Bronchial epithelial cell (primary cell): ENCODE data around the gene RNF26. TPM values are rescaled to one million over a fixed set of nuclear protein-coding genes. Genes with fewer than 3 reads are reported as not detected.
A peak's percentile ranks its signal among the peaks of the same experiment; 100 is the strongest.

ENCODE experiments used
- DNase-seq: peaks from one replicate; pipeline ENCODE4 v3.0.0-alpha.2; 2010; ENCODE audit warnings: low read depth
- FAIRE-seq: peaks from 2 replicates; lab custom pipeline; 2011; peaks lifted over from hg19 to GRCh38; lab: Jason Lieb, UNC
- H3K27me3 ChIP-seq: 2 replicates; pipeline ENCODE4 v1.5.1; 2011; ENCODE audit warnings: low read length; ENCODE audit not compliant: control insufficient read depth, insufficient read depth
- H3K36me3 ChIP-seq: 2 replicates; pipeline ENCODE4 v1.5.1; 2011; ENCODE audit warnings: low read length; ENCODE audit not compliant: control insufficient read depth, insufficient read depth
- H3K4me3 ChIP-seq: 2 replicates; pipeline ENCODE4 v1.5.1; 2011; ENCODE audit warnings: mild to moderate bottlenecking, low read depth, low read length, control low read depth
- total RNA-seq: library from RNA; depleted of rRNA; stranded (reverse); fragments of >200 nt; gene quantifications from 2 replicates; pipeline ENCODE4 v1.2.1, GENCODE V29; 2014
- TF ChIP-seq, protein P1 (sequence below): IDR thresholded peaks from 2 replicates; pipeline ENCODE4 v1.5.1; 2011; ENCODE audit warnings: mild to moderate bottlenecking, moderate library complexity, low read length, control low read depth, inconsistent platforms; ENCODE audit not compliant: insufficient read depth, severe bottlenecking

Gene RNF26
- total RNA-seq, 1 donor from 2014 or later, result 2.4 TPM

- H3K27me3 ChIP-seq, result no peaks in the 10 kb centered on the region
- no peak overlapping the region for H3K4me3 ChIP-seq
- FAIRE-seq (no peak), DNase-seq (no peak)
- no peaks in the 10 kb centered on the region for H3K36me3 ChIP-seq
- TF ChIP-seq, protein P1, sequence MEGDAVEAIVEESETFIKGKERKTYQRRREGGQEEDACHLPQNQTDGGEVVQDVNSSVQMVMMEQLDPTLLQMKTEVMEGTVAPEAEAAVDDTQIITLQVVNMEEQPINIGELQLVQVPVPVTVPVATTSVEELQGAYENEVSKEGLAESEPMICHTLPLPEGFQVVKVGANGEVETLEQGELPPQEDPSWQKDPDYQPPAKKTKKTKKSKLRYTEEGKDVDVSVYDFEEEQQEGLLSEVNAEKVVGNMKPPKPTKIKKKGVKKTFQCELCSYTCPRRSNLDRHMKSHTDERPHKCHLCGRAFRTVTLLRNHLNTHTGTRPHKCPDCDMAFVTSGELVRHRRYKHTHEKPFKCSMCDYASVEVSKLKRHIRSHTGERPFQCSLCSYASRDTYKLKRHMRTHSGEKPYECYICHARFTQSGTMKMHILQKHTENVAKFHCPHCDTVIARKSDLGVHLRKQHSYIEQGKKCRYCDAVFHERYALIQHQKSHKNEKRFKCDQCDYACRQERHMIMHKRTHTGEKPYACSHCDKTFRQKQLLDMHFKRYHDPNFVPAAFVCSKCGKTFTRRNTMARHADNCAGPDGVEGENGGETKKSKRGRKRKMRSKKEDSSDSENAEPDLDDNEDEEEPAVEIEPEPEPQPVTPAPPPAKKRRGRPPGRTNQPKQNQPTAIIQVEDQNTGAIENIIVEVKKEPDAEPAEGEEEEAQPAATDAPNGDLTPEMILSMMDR, result no peak
Measured at GRCh38 chr11:119324189-119324588, 10.1 kb upstream of the RNF26 start.

DNA sequence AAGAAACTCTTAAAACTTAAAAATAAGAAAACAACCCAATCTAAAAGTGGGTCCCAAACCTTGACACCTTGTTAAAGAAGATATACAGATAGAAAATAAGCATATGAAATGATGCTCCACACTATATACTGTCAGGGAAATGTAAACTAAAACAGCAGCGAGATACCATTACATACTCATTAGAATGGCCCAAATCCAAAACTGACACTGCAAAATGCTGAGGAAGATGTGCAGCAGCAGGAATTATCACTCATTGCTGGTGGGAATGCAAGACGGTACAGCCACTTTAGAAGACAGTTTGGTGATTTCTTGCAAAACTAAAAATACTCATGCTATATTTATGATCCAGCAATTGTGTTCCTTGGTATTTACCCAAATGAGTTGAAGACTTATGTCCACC lies 5.0 kb upstream of the RNF26 start:
- H3K27me3 ChIP-seq, result no peaks in the 10 kb centered on the region
- no peak overlapping the region for H3K4me3 ChIP-seq
- TF ChIP-seq, protein P1, result no peak
- no peak for DNase-seq
- no peak for FAIRE-seq
- no peaks in the 10 kb centered on the region for H3K36me3 ChIP-seq

- FAIRE-seq, result no peak
Measured at GRCh38 chr11:119330237-119330636, 4.1 kb upstream of the RNF26 start.

DNA sequence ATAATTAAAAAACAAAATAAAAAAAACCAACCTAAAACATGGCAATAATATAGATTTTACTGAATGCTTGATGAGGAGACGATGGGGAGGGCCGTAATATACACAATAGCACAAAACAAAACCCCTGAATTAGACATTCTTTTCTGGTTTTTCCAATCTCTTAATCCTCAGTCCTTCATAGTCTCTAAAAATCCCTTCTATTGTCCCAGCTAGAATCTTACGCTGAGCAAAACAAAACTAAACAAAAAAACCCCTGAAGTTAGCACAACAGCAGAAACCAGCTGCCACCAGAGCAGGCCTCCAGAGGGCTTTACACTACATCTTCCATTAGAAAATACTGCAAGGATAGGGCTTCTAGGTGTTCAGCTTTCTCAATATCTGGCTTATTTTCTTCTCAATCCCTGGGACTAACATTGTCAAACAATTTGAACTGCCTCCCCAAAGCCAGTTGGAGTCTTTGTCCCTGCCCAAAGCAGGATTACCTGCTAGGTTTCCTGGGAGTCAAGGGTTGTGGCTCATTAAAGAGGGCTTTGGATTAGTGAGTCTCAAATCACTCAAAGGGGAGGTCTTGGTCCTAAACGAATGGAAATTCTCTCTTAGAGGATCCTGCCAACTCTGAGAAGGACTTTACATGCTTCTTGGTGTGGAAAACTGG lies 2.1 kb upstream of the RNF26 start:
- TF ChIP-seq, protein P1, result no peak
- FAIRE-seq (no peak), DNase-seq (no peak)
- no peak overlapping the region for H3K4me3 ChIP-seq
- no peaks in the 10 kb centered on the region for H3K27me3 ChIP-seq
- peaks cover 5% of the 10 kb centered on the region for H3K36me3 ChIP-seq

More at GRCh38 chr11:119330237-119330636, 4.1 kb upstream of the RNF26 start:
- TF ChIP-seq, protein P1, result no peak
- H3K36me3 ChIP-seq, result no peaks in the 10 kb centered on the region
- no peak for DNase-seq
- no peaks in the 10 kb centered on the region for H3K27me3 ChIP-seq
- H3K4me3 ChIP-seq, result no peak overlapping the region

- Histone ChIP-seq H3K27me3 (peaks cover 4% of the 10 kb centered on the region), H3K36me3 (peaks cover 5% of the 10 kb centered on the region), H3K4me3 (peak overlapping the region; percentile 75)
- DNase-seq (no peak), FAIRE-seq (no peak)
- TF ChIP-seq, protein P1, result no peak
Measured at GRCh38 chr11:119335091-119335654, 846 bp downstream of the RNF26 start.
